Neural progenitor cell (in vitro differentiated cells): Measurements from ENCODE around the gene HDGFL2. TPM values are rescaled to one million over a fixed set of nuclear protein-coding genes. Genes with fewer than 3 reads are reported as not detected.

Source experiments
- DNase-seq: peaks from one replicate; pipeline ENCODE4 v3.0.0-alpha.2; 2016; ENCODE audit warnings: low spot score
- H2AFZ ChIP-seq: fragments of 200-600 bp; sonication (generic); replicated peaks from 2 replicates; pipeline ENCODE4 v1.6.1; 2016; ENCODE audit warnings: antibody characterized with exemption
- H3F3A ChIP-seq: fragments of 200-600 bp; sonication (generic); 2 replicates; pipeline ENCODE4 v1.6.1; 2016; ENCODE audit warnings: antibody characterized with exemption, low read depth
- H3K27ac ChIP-seq: fragments of 200-600 bp; sonication (generic); 2 replicates; pipeline ENCODE4 v1.5.1; 2016; ENCODE audit warnings: mild to moderate bottlenecking
- H3K27me3 ChIP-seq: fragments of 200-600 bp; sonication (generic); 2 replicates; pipeline ENCODE4 v1.6.1; 2016; ENCODE audit warnings: mild to moderate bottlenecking, moderate library complexity
- H3K36me3 ChIP-seq: fragments of 200-600 bp; sonication (generic); 2 replicates; pipeline ENCODE4 v1.5.1; 2016
- H3K4me1 ChIP-seq: fragments of 200-600 bp; sonication (generic); 2 replicates; pipeline ENCODE4 v1.6.1; 2016; ENCODE audit warnings: mixed run types
- H3K4me2 ChIP-seq: fragments of 200-600 bp; sonication (generic); 2 replicates; pipeline ENCODE4 v1.6.1; 2016
- H3K4me3 ChIP-seq: fragments of 200-600 bp; sonication (generic); 2 replicates; pipeline ENCODE4 v1.5.1; 2016
- H3K79me2 ChIP-seq: fragments of 200-600 bp; sonication (generic); 2 replicates; pipeline ENCODE4 v1.6.1; 2016; ENCODE audit warnings: low read depth
- H3K9ac ChIP-seq: fragments of 200-600 bp; sonication (generic); 2 replicates; pipeline ENCODE4 v1.6.1; 2016
- H3K9me3 ChIP-seq: fragments of 200-600 bp; sonication (generic); 2 replicates; pipeline ENCODE4 v1.5.1; 2016; ENCODE audit warnings: low read depth
- H4K20me1 ChIP-seq: fragments of 200-600 bp; sonication (generic); 2 replicates; pipeline ENCODE4 v1.6.1; 2016; ENCODE audit warnings: low read depth
- H3K27ac Mint-ChIP-seq: 3 replicates; pipeline ENCODE4 v1.8.0; 2021; ENCODE audit warnings: mixed read lengths
- H3K27me3 Mint-ChIP-seq: 2 replicates; pipeline ENCODE4 v1.8.0; 2022; ENCODE audit warnings: low read depth, mild to moderate bottlenecking, inconsistent platforms, moderate library complexity, mixed read lengths; ENCODE audit not compliant: insufficient read depth
- H3K36me3 Mint-ChIP-seq: 3 replicates; pipeline ENCODE4 v1.8.0; 2021; ENCODE audit warnings: mixed read lengths
- H3K4me1 Mint-ChIP-seq: 3 replicates; pipeline ENCODE4 v1.8.0; 2021; ENCODE audit warnings: mixed read lengths
- H3K4me3 Mint-ChIP-seq: 3 replicates; pipeline ENCODE4 v1.8.0; 2021; ENCODE audit warnings: mild to moderate bottlenecking, moderate library complexity, mixed read lengths
- H3K9me3 Mint-ChIP-seq: 3 replicates; pipeline ENCODE4 v1.8.0; 2020; ENCODE audit warnings: mixed read lengths
- CTCF ChIP-seq: fragments of 200-600 bp; sonication (generic); IDR thresholded peaks from 2 replicates; pipeline ENCODE4 v1.5.1; 2017; ENCODE audit warnings: antibody characterized with exemption, mild to moderate bottlenecking
- EZH2 ChIP-seq: fragments of 200-600 bp; sonication (generic); IDR thresholded peaks from 2 replicates; pipeline ENCODE4 v1.6.1; 2017; ENCODE audit warnings: antibody characterized with exemption, mild to moderate bottlenecking, moderate library complexity
- EZH2phosphoT487 ChIP-seq: fragments of 200-600 bp; sonication (generic); IDR thresholded peaks from 2 replicates; pipeline ENCODE4 v1.6.1; 2017; ENCODE audit warnings: antibody characterized with exemption
- total RNA-seq: library from RNA; depleted of rRNA; stranded (reverse); fragments of >200 nt; gene quantifications from 2 replicates; pipeline ENCODE4 v1.2.3, GENCODE V29; 2015; ENCODE audit warnings: low replicate concordance

The HDGFL2 gene
- total RNA-seq, 1 donor from 2014 or later, result 36.0 TPM

DNA sequence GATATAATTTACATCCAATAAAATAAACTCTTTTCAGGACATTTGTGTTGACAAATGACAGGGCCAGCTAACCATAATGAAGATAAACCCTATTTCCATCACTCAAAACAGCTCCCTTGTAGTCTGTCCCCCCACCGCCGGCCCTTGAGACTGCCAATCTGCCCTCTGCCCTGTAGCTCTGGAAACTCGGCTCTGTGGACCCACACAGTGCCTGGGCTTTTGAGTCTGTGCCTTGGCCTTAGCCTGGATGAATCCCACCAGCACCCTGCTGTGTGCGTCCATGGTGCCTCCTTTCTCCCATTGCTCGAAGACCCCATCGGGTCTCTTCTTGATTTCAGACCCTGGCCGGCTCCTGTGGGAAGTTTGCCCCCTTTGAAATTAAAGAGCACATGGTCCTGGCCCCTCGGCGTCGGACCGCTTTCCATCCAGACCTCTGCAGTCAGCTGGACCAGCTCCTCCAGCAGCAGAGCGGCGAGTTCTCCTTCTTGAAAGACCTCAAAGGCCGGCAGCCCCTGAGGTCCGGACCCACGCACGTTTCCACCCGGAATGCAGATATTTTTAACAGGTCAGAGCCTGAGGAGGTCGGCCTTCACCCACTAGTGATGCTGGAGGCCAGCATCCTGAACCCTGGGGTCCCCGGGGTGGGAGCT, 43.6 kb upstream of the HDGFL2 start:
- Mint-ChIP-seq H3K36me3 (peaks cover 45% of the 10 kb centered on the region), H3K9me3 (no peaks in the 10 kb centered on the region), H3K4me1 (no peaks in the 10 kb centered on the region), H3K27ac (no peak overlapping the region), H3K4me3 (no peak overlapping the region), H3K27me3 (peaks cover 2% of the 10 kb centered on the region)
- no peak overlapping the region for H3K4me3 ChIP-seq
- H4K20me1 ChIP-seq, result peaks cover 3% of the 10 kb centered on the region
- no peak overlapping the region for H3K27ac ChIP-seq
- no peak for DNase-seq
- H3K4me2 ChIP-seq, result no peak overlapping the region
- H3K9ac ChIP-seq, result no peak overlapping the region
- no peaks in the 10 kb centered on the region for H3K27me3 ChIP-seq
- H3K79me2 ChIP-seq, result no peaks in the 10 kb centered on the region
- H3F3A ChIP-seq, result no peaks in the 10 kb centered on the region
- no peak overlapping the region for H2AFZ ChIP-seq
- no peaks in the 10 kb centered on the region for H3K36me3 ChIP-seq
- no peaks in the 10 kb centered on the region for H3K4me1 ChIP-seq
- TF ChIP-seq EZH2, result no peak
- no peak for TF ChIP-seq CTCF
- TF ChIP-seq EZH2phosphoT487, result no peak
- H3K9me3 ChIP-seq, result no peaks in the 10 kb centered on the region

DNA sequence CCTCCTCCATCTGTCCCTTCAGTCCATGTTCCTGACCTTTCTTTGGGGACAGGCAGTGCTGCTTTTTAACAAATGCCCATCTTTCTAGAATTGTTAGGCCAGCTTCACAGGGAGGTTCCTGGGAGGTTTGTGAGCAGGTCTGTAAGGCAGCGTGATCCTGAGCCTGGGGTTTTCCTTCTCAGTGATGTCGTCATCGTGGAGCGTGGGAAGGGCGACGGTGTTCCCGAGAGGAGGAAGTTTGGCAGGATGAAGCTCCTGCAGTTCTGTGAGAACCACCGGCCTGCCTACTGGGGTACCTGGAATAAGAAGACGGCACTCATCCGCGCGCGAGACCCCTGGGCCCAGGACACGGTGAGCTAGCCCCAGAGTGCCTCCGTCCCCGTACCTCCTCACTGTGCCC, 42.8 kb upstream of the HDGFL2 start:
- Mint-ChIP-seq H3K27ac (peak overlapping the region; percentile 28), H3K9me3 (no peaks in the 10 kb centered on the region), H3K4me1 (no peaks in the 10 kb centered on the region), H3K4me3 (no peak overlapping the region), H3K36me3 (peaks cover 40% of the 10 kb centered on the region), H3K27me3 (peaks cover 2% of the 10 kb centered on the region)
- Histone ChIP-seq H3K4me3 (no peak overlapping the region), H3K36me3 (no peaks in the 10 kb centered on the region), H2AFZ (no peak overlapping the region), H3K4me1 (no peaks in the 10 kb centered on the region), H3F3A (no peaks in the 10 kb centered on the region), H4K20me1 (peaks cover 3% of the 10 kb centered on the region), H3K9ac (no peak overlapping the region), H3K27me3 (no peaks in the 10 kb centered on the region), H3K9me3 (no peaks in the 10 kb centered on the region), H3K4me2 (no peak overlapping the region), H3K79me2 (no peaks in the 10 kb centered on the region), H3K27ac (no peak overlapping the region)
- no peak for TF ChIP-seq CTCF
- no peak for TF ChIP-seq EZH2phosphoT487
- no peak for TF ChIP-seq EZH2
- no peak for DNase-seq

DNA sequence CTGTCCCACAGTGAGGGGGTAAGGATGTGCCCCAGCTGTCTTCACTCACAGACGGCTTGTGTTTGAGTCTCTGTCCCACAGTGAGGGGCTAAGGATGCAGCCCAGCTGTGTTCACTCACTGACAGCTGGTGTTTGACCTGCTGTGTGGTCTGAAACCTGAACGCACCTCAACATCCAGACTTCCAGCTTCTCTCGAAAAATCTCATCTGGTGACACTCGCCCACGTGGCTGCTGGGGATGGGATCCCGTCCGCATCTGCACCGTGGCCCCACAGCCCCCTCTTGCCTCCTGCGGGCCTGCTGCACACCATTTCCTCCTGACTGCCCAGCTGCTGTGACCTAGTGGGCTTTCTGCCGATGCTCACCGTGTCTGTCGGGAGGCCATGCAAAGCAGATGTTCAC, 42.3 kb upstream of the HDGFL2 start:
- no peaks in the 10 kb centered on the region for H3K27me3 ChIP-seq
- Mint-ChIP-seq H3K4me3 (no peak overlapping the region), H3K4me1 (no peaks in the 10 kb centered on the region), H3K27ac (no peak overlapping the region), H3K27me3 (no peaks in the 10 kb centered on the region), H3K9me3 (no peaks in the 10 kb centered on the region), H3K36me3 (peaks cover 45% of the 10 kb centered on the region)
- no peaks in the 10 kb centered on the region for H3K36me3 ChIP-seq
- H3K27ac ChIP-seq, result no peak overlapping the region
- no peak overlapping the region for H3K4me3 ChIP-seq
- H3K9ac ChIP-seq, result no peak overlapping the region
- no peak for DNase-seq
- H3F3A ChIP-seq, result no peaks in the 10 kb centered on the region
- TF ChIP-seq EZH2phosphoT487, result no peak
- TF ChIP-seq CTCF, result no peak
- TF ChIP-seq EZH2, result no peak
- no peaks in the 10 kb centered on the region for H3K9me3 ChIP-seq
- no peak overlapping the region for H3K4me2 ChIP-seq
- no peaks in the 10 kb centered on the region for H3K79me2 ChIP-seq
- no peaks in the 10 kb centered on the region for H3K4me1 ChIP-seq
- H2AFZ ChIP-seq, result no peak overlapping the region
- peaks cover 3% of the 10 kb centered on the region for H4K20me1 ChIP-seq
